HFFc6 (cell line): ENCODE results near the gene CRYBA2. TPM values are rescaled to one million over a fixed set of nuclear protein-coding genes. Genes with fewer than 3 reads are reported as not detected.
A peak's percentile ranks its signal among the peaks of the same experiment; 100 is the strongest.

Experiments
- DNase-seq: peaks from one replicate; pipeline ENCODE4 v3.0.0-alpha.2; 2018
- H3K27ac Mint-ChIP-seq: 2 replicates; pipeline ENCODE4 v1.8.0; 2020; ENCODE audit warnings: mild to moderate bottlenecking, mixed read lengths
- H3K27me3 Mint-ChIP-seq: 2 replicates; pipeline ENCODE4 v1.8.0; 2021; ENCODE audit warnings: mild to moderate bottlenecking, moderate library complexity, mixed read lengths; ENCODE audit not compliant: insufficient read depth
- H3K36me3 Mint-ChIP-seq: 2 replicates; pipeline ENCODE4 v1.8.0; 2021; ENCODE audit warnings: low read depth, mixed read lengths
- H3K4me1 Mint-ChIP-seq: 2 replicates; pipeline ENCODE4 v1.8.0; 2020; ENCODE audit warnings: low read depth, mixed read lengths
- H3K4me3 Mint-ChIP-seq: 2 replicates; pipeline ENCODE4 v1.8.0; 2020; ENCODE audit warnings: mild to moderate bottlenecking, moderate library complexity, mixed read lengths
- H3K9me3 Mint-ChIP-seq: 2 replicates; pipeline ENCODE4 v1.8.0; 2020; ENCODE audit warnings: mild to moderate bottlenecking, mixed read lengths
- CTCF ChIP-seq: fragments of 200-600 bp; sonication (generic); IDR thresholded peaks from 2 replicates; pipeline ENCODE4 v1.5.0; 2021; ENCODE audit warnings: antibody characterized with exemption, mild to moderate bottlenecking
- total RNA-seq, 6 experiments: library from RNA; stranded (reverse); fragmentation: NEBNext Ultra II Directional; extraction: Animal tissue kit (Norgen Biotek cat#: 25700); gene quantifications; 2 replicates in 1 of 6; 3 replicates in 5 of 6; pipeline ENCODE4 v1.2.3, GENCODE V29; 2021

Gene CRYBA2
- total RNA-seq, 6 experiments from 2014 or later: not detected

GRCh38 chr2:219030177-219030940 lies 37.1 kb upstream of the CRYBA2 start:
- peaks cover 44% of the 10 kb centered on the region for H3K27me3 Mint-ChIP-seq

GRCh38 chr2:219029829-219030165 lies 36.6 kb upstream of the CRYBA2 start:
- Mint-ChIP-seq H3K27me3 (peaks cover 45% of the 10 kb centered on the region), H3K4me1 (no peaks in the 10 kb centered on the region)
- peak; percentile 47 for DNase-seq

More at GRCh38 chr2:219030177-219030940, 37.1 kb upstream of the CRYBA2 start:
- Mint-ChIP-seq H3K27ac (no peak overlapping the region), H3K36me3 (no peaks in the 10 kb centered on the region), H3K4me3 (no peak overlapping the region), H3K9me3 (no peaks in the 10 kb centered on the region), H3K4me1 (no peaks in the 10 kb centered on the region)
- no peak for DNase-seq
- no peak for TF ChIP-seq CTCF

GRCh38 chr2:219028996-219029828 lies 36.0 kb upstream of the CRYBA2 start:
- no peaks in the 10 kb centered on the region for H3K36me3 Mint-ChIP-seq
- H3K4me1 Mint-ChIP-seq: no peaks in the 10 kb centered on the region
- H3K27me3 Mint-ChIP-seq: peaks cover 49% of the 10 kb centered on the region
- TF ChIP-seq CTCF: no peak
- H3K9me3 Mint-ChIP-seq: no peaks in the 10 kb centered on the region
- no peak overlapping the region for H3K27ac Mint-ChIP-seq
- no peak overlapping the region for H3K4me3 Mint-ChIP-seq
- no peak for DNase-seq

More at GRCh38 chr2:219029829-219030165, 36.6 kb upstream of the CRYBA2 start:
- Mint-ChIP-seq H3K27ac (no peak overlapping the region), H3K4me3 (no peak overlapping the region), H3K36me3 (no peaks in the 10 kb centered on the region), H3K9me3 (no peaks in the 10 kb centered on the region)
- peak; percentile 99 for TF ChIP-seq CTCF

GRCh38 chr2:219028141-219028540 lies 34.9 kb upstream of the CRYBA2 start:
- Mint-ChIP-seq H3K4me1 (no peaks in the 10 kb centered on the region), H3K27me3 (peaks cover 53% of the 10 kb centered on the region), H3K9me3 (no peaks in the 10 kb centered on the region), H3K4me3 (no peak overlapping the region), H3K36me3 (no peaks in the 10 kb centered on the region), H3K27ac (no peak overlapping the region)
- TF ChIP-seq CTCF: no peak
- no peak for DNase-seq

- Mint-ChIP-seq H3K4me3 (no peak overlapping the region), H3K36me3 (no peaks in the 10 kb centered on the region), H3K27ac (no peak overlapping the region), H3K9me3 (no peaks in the 10 kb centered on the region), H3K27me3 (peaks cover 50% of the 10 kb centered on the region), H3K4me1 (no peaks in the 10 kb centered on the region)
- no peak for DNase-seq
- no peak for TF ChIP-seq CTCF
Measured at GRCh38 chr2:219027511-219028055, 34.4 kb upstream of the CRYBA2 start.
